NCI-H526 treated with DMSO at 0.1 percent for 48 hours (cell line): ENCODE data around the gene PHLDA1.

Experiments used
- DNase-seq: peaks from one replicate; lab custom pipeline; 2025; lab: John Stamatoyannopoulos, UW

PHLDA1 gene

DNA sequence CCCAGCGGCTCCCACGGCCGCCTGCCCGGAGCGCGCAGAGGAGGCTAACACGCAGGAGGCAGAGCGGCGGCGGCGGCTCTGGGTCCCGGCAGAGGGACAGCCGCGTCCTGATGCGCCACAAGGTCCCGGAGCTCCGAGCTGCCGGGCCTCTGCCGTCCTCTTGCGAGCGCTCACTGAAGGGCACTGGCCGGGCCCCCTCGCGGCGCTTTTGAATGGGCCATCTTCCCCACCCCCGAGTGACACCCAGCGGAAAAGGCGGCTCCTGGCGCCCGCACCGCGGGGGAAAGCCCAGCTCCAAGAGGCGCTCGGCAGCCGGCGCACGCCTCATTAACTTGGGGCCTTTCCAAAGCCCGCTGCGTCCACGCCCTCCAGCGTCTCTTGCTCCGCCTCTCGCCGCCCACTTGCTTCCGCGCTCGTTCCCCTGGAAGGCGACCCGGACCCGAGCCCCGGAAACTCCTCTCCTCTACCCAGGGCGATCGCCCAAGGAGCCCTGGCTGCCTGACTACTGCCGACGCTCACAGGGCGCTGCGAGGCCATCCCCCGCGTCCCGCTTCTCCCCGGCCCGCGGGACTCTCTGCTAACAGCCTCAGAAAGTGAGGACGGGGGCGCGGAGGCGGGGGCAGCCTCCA is at the start of gene PHLDA1:
Gene PHLDA1 (minus strand): TSS at position 363 of the 629 bp plus-strand sequence.
- DNase-seq, result peak; percentile 80

DNA sequence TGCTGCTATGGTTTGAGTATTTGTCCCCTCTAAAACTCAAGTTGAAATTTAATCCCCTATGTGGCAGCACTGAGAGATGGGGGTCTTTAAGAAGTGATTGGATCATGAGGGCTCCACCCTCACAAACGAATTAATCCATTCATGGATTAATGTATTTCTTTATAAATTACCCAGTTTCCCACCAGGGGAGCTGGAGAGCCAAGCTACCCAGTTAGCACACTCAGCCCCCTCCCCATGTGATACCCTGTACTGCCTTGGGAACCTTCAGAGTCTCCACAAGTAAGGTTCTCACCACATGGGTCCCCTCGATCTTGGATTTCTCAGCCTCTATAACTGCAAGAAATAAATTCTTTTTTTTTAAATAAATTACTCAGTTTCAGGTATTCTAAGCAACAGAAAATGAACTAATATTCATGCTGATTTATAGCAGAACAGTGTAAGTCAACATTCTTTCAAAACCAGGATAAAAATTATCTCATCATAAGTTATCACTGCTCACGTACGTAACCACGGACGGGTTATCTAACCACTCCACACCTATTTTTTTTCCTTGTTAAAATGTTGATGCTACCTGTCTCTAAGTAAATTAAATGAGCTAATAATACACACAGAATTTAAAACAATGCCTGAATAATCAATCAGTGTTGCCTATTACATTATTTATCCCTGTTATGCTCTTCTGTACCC is 49.3 kb upstream of the PHLDA1 start:
- peak; percentile 55 for DNase-seq

DNA sequence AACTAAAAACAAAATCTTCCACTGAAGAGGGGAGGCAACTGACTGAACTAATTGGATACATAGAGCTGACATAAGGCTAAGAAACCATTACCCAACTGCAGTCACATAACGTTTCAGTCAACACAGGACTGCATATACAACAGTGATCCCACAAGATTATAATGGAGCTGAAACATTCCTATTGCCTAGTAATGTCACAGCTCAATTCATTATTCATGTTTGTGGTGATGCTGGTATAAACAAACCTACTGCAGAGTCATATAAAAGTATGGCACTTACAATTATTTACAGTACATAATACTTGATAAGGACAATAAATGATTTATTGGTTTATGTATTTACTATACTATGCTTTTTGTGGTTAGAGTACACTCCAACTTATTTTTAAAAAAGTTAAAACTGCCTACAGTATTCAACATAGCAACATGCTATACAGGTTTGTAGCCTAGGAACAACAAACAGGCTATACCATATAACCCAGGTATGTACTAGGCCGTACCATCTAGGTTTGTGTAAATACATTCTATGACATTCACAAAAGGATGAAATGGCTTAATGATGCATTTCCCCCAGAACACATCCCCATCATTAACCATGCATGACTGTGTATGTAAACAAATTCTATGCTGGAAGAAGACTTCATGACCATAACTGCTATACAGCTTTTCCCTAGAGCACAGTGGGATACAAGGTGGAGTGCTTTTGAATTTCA is 48.6 kb upstream of the PHLDA1 start:
- peak; percentile 68 for DNase-seq

DNA sequence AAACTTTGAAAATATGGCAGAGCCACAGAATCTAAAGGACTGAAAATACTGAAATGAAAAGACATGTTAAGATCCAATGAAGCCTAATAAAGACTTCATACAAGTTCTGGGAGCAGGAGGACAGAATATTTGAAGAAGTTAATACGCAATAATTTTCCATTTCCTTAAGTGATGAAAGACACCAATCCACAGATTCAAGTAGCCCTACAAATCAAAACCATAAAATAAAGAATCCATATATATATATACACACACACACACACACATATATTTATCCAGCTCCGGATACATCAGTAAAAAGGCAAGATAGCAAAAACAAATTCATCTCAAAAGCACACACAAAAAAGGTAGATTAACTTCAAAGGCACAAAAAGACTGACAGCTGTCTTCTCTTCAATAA is 47.2 kb upstream of the PHLDA1 start:
- DNase-seq, result no peak

DNA sequence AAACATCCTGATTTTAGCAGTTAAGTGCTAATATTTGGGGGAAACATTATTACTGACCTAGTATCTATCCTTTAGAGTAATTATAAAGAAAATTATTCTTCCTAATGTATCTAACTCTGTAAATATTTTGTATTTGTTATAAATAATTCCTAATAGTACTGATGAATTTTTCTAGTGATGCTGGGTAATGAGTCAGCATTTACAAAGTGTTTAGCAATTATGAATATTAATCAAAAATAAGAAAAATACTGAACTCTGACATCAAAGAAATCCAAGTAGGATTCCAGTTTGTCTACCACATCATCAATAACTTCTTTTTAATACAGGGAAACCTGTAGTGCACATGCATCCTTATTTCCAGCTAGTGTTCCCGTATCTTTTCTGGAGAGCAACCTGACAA is 43.9 kb upstream of the PHLDA1 start:
- DNase-seq, result no peak

DNA sequence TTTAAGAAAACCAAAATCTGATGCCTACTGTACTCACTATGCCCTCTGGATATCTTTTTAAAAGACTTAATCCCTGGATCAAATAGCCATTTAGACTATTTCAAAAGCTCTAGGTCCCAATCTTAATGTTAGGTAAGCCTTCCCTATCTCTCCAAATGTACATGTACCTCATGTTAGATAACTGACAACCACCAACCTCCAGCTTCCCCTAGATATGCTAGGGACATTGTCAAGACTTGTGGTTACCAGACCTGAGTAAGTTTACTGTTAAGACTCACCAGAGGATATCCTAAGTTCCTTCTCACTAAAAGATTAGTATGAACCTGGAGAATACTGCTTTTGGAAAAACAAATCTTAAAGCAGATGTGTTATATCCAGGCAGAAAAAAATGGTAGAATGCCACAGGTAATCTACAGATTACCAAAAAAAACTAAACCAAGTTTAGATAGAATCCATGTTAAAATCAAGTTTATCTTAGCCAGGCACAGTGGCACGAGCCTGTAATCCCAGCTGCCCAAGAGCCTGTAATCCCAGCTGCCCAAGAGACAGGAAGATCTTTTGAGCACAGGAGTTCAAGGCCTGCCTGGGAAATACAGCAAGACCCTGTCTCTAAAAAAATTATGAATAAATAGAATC is 43.2 kb upstream of the PHLDA1 start:
- no peak for DNase-seq

DNA sequence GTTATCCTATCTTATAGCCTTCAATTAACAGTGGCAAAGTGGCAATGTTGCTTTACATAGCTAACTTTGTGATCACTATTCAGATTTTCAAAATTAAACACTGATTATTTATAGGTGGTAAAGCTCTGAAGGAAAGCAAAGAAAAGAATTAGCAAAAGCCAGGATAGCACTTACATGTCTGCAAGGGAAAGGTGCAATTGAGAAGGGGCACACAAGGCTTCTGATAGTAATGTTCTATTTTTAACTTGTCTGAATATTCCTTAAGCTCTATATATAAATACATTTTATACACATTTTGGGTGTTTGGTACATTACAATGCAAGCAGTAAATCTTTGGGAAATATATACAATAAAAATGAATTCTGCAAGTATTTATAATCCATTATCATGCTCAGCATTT is 42.0 kb upstream of the PHLDA1 start:
- no peak for DNase-seq

DNA sequence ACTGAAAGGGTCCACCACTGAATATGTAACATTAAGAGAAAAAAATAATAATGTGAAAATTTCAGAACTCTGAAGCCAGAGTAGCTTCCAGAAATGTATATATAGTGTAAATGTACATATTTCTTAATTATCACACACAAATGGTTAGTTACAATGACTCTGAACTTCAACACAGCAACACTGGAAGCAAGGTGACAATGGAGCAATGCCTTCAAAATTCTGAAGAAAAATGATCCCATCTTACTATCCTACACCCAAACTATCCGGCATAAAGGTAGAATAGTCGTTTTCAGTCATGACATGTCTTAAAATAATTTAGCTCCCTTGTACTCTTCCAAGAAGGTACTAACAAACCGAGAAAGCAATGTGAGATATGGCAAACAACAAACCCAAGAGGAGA is 41.0 kb upstream of the PHLDA1 start:
- no peak for DNase-seq

DNA sequence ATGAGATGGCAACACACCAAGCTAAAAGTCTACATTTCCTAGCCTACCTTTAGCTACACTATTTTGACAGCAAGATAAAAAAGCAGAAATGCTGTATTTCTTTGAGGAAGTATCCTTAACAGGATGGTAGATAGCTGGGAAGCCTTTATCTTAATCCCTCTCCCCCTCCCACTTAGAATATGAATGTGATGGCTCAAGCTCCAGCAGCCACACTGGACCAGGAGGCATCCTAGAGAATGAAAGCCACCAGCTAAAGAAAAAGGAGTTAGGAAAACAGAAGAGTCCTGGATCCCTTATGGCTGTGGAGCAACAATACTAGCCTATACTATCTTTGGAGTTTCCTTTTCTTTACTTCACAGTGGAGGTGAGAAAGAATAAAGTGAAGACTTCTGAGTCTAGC is 37.8 kb upstream of the PHLDA1 start:
- no peak for DNase-seq

DNA sequence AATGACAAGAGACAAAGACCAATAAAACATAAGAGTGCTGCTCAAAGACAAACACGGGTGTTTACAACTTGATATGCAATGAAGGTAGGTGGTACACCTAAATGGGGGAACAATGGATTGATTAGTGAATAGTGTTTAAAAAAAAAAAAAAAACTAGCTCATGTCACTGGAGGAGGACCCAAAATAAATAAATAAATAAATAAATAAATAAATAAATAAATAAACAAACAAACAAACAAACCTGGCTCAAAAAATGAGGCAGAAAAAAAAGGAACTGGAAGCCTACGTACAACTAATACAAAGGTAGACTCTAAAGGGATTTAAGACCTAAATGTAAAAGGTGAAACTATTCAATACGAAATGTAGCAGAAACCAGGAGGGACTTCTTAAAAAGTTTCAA is 34.3 kb upstream of the PHLDA1 start:
- DNase-seq, result no peak

DNA sequence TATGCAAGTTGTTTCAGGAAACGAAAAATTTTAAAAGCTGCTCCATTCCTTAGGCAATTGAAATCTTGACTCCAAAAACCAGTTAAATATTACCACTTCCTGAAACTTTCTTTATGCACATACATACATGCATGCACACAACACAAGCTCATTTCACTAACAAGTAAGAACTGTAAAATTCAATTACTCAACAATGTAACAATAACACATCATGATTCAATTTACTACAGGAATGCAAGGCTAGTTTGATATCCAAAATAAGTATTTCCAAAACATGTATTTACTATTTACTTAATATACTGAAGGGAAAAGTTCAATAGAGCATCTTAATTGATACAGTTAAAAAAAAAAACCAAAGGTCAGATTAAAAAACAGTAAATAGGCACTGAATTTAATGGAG is 33.3 kb upstream of the PHLDA1 start:
- DNase-seq, result no peak

DNA sequence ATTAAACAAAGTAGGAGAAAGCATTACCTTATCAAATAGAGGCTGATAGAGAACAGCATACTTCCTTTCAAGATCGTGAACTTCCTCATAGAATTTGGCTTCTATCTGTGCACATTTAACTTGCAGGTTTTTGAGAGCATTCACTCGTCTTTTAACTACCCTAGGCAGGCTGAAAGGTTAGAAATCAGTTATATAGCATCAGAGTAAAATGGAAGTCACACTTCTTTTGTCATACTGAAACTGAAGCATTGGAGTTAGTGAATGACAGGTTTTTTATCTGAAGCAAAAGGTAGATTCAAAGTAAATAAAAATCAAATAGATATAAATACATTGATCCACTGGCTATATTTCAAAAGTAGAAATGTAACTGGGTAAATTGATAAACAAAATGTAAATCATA is 28.5 kb upstream of the PHLDA1 start:
- no peak for DNase-seq

DNA sequence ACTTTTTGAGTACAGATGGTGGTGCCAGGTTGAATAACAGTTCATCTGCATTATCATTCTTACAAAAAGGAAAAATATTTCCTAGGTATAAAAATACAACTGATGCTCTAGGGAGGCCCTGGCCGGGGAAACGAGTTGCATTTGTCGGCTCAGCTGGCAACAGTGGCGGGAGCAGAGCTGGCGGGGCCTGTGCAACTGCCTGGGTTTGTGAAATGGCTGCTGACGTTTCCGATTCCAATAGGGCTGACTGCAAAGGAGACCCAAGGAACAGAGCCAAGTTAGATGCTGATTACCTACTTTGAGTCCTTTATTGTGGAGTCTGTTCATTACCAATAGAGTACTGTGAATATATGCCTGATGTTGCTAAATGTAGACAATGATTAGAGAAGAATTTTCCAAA is 25.8 kb upstream of the PHLDA1 start:
- DNase-seq, result no peak

DNA sequence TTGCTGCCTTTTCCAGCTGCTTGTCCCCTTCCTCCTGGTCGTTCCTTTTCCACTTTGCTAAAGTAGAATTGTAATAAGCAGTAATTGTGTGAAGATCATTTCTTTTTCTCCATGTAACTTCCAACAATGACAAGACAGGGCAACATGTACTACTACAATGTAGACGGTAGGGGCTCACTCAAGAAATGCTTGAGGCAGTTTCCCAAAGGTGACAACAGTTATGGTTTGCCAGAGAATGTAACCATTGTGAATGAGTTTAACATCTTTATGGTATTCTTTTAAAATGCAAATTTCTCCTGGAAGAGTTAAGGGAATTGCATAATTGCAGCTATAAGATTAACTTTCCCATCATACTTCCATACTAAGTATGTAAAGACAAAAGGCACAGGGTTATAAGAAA is 23.8 kb upstream of the PHLDA1 start:
- no peak for DNase-seq

DNA sequence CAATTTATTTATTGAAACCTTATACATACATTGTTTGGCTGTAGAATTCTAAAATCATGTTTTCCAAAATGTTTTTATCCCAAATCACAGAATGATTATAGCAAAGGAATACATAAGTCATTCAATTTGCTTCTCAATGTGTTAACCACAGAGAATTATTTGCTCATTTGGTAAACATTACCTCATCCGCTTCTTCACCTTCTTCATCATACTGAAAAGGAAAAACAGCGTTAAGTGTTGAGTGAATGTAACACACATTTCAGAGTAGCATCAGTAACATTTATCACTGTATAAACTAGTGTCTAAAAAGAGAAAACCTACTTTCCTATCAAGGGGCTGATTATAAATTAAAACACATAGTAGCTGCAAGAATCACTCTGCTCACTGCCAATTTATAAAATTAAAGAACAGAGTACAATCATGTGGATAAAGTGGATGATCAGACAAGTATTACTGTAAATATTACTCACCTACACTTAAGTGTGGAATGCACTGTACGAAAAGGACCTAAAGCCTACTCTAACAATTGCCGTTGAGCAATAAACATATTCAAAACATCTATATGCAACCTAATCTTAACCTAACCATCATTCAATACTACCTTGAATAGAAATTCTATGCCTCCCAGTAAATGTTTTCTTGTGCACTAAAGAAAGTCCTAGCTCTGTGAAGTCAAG is 18.1 kb upstream of the PHLDA1 start:
- DNase-seq, result no peak

DNA sequence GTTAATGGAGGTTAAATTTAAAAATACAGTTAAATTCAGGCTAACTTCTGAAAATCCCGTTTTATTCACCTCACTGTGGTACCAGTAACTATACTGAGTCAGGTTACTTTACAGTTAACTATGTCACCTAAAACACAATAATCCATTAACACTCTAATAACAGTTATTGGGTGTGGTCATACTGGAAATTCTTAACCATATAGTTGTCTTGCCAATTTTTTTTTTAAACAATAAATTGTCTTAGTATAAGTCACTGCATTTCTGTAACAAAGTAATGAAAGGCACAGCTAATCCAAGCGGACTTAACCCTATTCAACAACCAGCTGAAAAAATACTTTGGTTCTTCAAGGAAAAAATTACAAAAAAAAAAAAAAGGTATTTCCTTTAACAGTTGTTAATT is 16.2 kb upstream of the PHLDA1 start:
- DNase-seq, result no peak

DNA sequence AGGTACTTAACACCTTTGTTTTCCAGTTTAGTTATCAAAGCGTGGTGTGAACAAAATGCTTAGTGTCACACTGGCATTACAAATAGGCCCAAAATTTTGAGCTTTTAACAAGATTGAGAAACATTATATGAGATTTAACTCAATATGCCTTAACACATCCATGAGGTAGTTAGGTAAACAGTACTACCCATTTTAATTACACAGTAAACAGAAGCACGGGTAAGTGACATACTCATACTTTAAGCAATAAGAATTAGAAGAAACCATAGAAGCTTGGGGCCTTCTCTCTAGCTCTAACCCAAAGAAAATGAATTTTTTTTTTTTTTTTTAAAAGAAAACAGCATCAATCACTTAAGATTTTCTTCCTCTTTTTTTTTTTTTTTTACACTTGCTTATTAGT is 15.5 kb upstream of the PHLDA1 start:
- DNase-seq, result no peak

DNA sequence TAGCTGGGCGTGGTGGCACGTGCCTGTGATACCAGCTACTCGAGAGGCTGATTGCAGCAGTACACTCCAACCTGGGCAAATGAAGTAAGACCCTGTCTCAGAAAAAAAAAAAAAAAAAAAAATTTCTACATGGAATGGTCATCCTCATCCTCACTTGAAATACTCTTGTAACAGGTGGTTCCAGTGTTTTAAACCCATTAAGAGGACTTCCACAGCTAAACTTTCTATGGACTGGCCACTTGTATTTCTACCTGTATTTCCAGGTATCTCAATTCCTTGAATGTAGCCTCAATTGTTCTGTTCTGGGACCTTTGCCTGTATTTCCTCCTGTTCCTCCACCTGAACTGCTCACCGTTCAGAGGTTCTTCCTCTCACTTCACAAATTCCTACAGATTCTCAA is 11.8 kb upstream of the PHLDA1 start:
- DNase-seq, result no peak

DNA sequence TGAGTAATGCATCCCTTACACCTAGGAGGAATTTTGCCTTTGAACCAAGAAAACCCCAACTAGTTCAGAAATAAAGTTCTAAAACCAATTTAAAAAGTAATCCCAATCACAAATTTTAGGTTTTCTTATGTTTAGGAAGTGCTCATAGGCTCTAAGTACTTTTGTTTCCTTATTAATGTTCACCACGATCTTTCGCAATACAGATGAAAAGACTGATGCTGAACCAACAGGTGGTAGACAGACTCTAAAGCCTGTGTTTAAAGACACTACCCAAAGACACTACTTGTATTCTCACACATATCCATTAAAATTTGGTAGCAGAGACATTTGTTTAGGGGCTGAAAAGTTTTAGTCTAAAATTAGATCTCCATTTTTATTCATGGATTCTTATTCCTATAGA is 10.6 kb upstream of the PHLDA1 start:
- DNase-seq, result no peak

DNA sequence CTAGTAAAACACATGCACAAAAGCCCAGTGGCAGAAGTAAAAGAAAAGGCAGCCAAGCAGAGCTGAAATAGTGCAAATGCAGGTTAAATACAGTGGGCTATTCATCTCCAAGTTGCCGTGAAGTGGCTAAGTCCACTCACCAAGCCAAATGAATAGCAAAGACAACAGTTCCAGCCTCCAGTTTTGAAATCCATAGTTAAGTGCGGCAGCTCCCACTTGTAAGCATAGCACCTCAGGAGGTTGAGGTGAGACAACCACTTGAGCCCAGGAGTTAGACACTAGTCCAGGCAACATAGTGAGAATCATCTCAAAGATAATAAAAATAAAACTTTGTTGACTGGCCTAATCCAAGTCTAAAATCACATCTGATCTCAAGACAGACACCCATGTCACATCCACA is 9.8 kb upstream of the PHLDA1 start:
- DNase-seq, result no peak

DNA sequence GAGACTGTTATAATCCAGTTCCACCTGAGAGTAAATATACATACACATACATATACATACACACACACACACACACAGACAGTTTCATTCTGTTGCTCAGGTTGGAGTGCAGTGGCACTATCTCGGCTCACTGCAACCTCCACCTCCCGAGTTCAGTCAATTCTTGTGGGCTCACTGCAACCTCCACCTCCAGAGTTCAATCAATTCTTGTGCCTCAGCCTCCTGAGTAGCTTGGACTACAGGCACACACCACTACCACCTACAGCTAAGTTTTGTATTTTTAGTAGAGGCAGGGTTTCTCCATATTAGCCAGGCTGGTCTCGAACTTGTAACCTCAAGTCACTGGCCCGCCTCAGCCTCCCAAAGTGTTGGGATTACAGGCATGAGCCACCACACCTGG is 8.9 kb upstream of the PHLDA1 start:
- DNase-seq, result no peak

DNA sequence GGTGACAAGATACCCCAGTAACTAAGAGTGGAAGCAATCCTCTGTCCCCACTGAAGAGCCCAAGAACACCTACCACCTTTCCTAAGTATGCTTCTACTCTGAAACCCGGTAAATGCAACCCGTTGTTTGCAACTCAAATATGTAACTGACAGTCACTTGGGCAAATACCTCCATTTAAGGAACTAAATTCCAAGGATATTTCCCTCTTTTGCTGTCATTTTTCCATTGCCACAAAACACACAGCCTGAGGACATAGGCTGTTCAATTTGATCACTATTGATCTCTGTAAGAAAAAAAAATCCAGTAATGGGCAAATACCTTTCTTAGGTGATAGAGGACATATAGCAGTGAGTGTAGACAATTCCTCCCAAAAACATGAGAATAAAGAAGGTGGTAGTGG is 6.6 kb upstream of the PHLDA1 start:
- no peak for DNase-seq
